GM19467 (cell line): ENCODE measurements around the gene HSD3B7.
"Not testable (repeated sequence)": the region's sequence is repeated elsewhere in the genome, so short reads cannot be mapped to it uniquely, and the experiment has no call there.

ENCODE experiments used
- ATAC-seq: cut with Tn5 transposase; IDR thresholded peaks from one replicate; pipeline ENCODE4 v1.9.1; 2021; ENCODE audit warnings: mild to moderate bottlenecking, moderate library complexity; ENCODE audit not compliant: unreplicated experiment

The HSD3B7 gene

GRCh38 chr16:30998852-30999761, 14.1 kb downstream of the HSD3B7 start:
- no peak for ATAC-seq

GRCh38 chr16:31000671-31001382, 15.8 kb downstream of the HSD3B7 start:
- ATAC-seq, result no peak

GRCh38 chr16:31001507-31002249, 16.7 kb downstream of the HSD3B7 start:
- ATAC-seq, result no peak

- ATAC-seq, result no peak
Observed at GRCh38 chr16:31002250-31002700, 17.3 kb downstream of the HSD3B7 start.

- no peak for ATAC-seq
Observed at GRCh38 chr16:31002862-31003341, 17.9 kb downstream of the HSD3B7 start.

- no peak for ATAC-seq
Observed at GRCh38 chr16:31003744-31004143, 18.7 kb downstream of the HSD3B7 start.

- ATAC-seq, result no peak
Observed at GRCh38 chr16:31004658-31005057, 19.7 kb downstream of the HSD3B7 start.

GRCh38 chr16:31005350-31006085, 20.5 kb downstream of the HSD3B7 start:
- ATAC-seq, result no peak

- no peak for ATAC-seq
Observed at GRCh38 chr16:31006086-31006385, 21.0 kb downstream of the HSD3B7 start.

- no peak for ATAC-seq
Observed at GRCh38 chr16:31006589-31006988, 21.6 kb downstream of the HSD3B7 start.

- no peak for ATAC-seq
Observed at GRCh38 chr16:31007684-31008083, 22.7 kb downstream of the HSD3B7 start.

GRCh38 chr16:31008149-31008548, 23.1 kb downstream of the HSD3B7 start:
- no peak for ATAC-seq

GRCh38 chr16:31008551-31008950, 23.5 kb downstream of the HSD3B7 start:
- no peak for ATAC-seq

- no peak for ATAC-seq
Observed at GRCh38 chr16:31009120-31009519, 24.1 kb downstream of the HSD3B7 start.

- ATAC-seq, result no peak
Observed at GRCh38 chr16:31009894-31010584, 25.0 kb downstream of the HSD3B7 start.

GRCh38 chr16:31010585-31011325, 25.7 kb downstream of the HSD3B7 start, which contains the start of gene STX1B:
STX1B (minus strand) TSS chr16:31010638; CDS start chr16:31010396, 242 bp downstream.
- no peak for ATAC-seq

- not testable (repeated sequence) for ATAC-seq
Observed at GRCh38 chr16:31011815-31012214, 26.8 kb downstream of the HSD3B7 start.

GRCh38 chr16:31013292-31013691, 28.3 kb downstream of the HSD3B7 start:
- ATAC-seq, result not testable (repeated sequence)

- ATAC-seq, result no peak
Observed at GRCh38 chr16:31016018-31016417, 31.0 kb downstream of the HSD3B7 start.
